Ovary (tissue), 3 donors: ENCODE measurements around the gene ID2.

Source experiments
- EP300 ChIP-seq: sonication (generic); formaldehyde crosslinking; IDR thresholded peaks from one replicate; pipeline ENCODE4 v1.6.1; 2017; ENCODE audit warnings: antibody characterized with exemption
- POLR2A ChIP-seq: fragments of 450-650 bp; IDR thresholded peaks from one replicate; pipeline ENCODE4 v1.6.1; 2017; ENCODE audit warnings: antibody characterized with exemption, mild to moderate bottlenecking, moderate library complexity
- TF ChIP-seq, protein P1 (sequence below), 3 donors: fragments of 450-650 bp in 2 of 3; fragments of 200-600 bp in 1 of 3; IDR thresholded peaks; one replicate each; pipeline versions ENCODE4 v1.5.1 to v1.8.0; 2016 to 2022; ENCODE audit warnings: antibody characterized with exemption in 3 of 3, mild to moderate bottlenecking in 1 of 3
- donor health status: DM: no; HTN: no; CAD: no.

- TF ChIP-seq, protein P1, sequence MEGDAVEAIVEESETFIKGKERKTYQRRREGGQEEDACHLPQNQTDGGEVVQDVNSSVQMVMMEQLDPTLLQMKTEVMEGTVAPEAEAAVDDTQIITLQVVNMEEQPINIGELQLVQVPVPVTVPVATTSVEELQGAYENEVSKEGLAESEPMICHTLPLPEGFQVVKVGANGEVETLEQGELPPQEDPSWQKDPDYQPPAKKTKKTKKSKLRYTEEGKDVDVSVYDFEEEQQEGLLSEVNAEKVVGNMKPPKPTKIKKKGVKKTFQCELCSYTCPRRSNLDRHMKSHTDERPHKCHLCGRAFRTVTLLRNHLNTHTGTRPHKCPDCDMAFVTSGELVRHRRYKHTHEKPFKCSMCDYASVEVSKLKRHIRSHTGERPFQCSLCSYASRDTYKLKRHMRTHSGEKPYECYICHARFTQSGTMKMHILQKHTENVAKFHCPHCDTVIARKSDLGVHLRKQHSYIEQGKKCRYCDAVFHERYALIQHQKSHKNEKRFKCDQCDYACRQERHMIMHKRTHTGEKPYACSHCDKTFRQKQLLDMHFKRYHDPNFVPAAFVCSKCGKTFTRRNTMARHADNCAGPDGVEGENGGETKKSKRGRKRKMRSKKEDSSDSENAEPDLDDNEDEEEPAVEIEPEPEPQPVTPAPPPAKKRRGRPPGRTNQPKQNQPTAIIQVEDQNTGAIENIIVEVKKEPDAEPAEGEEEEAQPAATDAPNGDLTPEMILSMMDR (IDR thresholded peaks at IDR 0.05) = no peak
- TF ChIP-seq POLR2A (no peak), EP300 (no peak)
Measured at GRCh38 chr2:8714971-8715370, 33.1 kb downstream of the ID2 start.
